Pancreas (tissue), 10 donors: Measurements from ENCODE around the gene SLC41A3. TPM values are rescaled to one million over a fixed set of nuclear protein-coding genes. Genes with fewer than 3 reads are reported as not detected.
"Not testable (repeated sequence)": the region's sequence is repeated elsewhere in the genome, so short reads cannot be mapped to it uniquely, and the experiment has no call there.

Experiments used
- ATAC-seq, 4 donors: fragments of 200-7000 bp; cut with Tn5 transposase; one replicate each; pipeline versions ENCODE4 v1.8.0 to v1.9.1; 2020; ENCODE audit warnings: mild to moderate bottlenecking in 4 of 4, moderate library complexity in 4 of 4
- DNase-seq, 6 donors: peaks; one replicate each; pipeline ENCODE4 v3.0.0-alpha.2; 2020
- FAIRE-seq: peaks from 2 replicates; lab custom pipeline; 2012; peaks lifted over from hg19 to GRCh38; lab: Jason Lieb, UNC
- H3K27ac ChIP-seq, 4 donors: fragments of 200-600 bp; sonication (generic); 1 replicate in 3 of 4; 2 replicates in 1 of 4; pipeline versions ENCODE4 v1.5.0 to v1.8.0; 2020
- H3K27me3 ChIP-seq, 4 donors: fragments of 200-600 bp; one replicate each; pipeline ENCODE4 v1.8.0; 2021
- H3K36me3 ChIP-seq, 3 donors: fragments of 200-600 bp; sonication (generic) in 1 of 3; one replicate each; pipeline versions ENCODE4 v1.5.0 to v1.8.0; 2020 to 2021
- H3K4me1 ChIP-seq, 3 donors: fragments of 200-600 bp; one replicate each; pipeline ENCODE4 v1.8.0; 2021
- H3K4me3 ChIP-seq, 4 donors: fragments of 200-600 bp; sonication (generic) in 2 of 4; one replicate each; pipeline versions ENCODE4 v1.5.0 to v1.8.0; 2020 to 2021
- H3K9me3 ChIP-seq, 4 donors: fragments of 200-600 bp; one replicate each; pipeline ENCODE4 v1.8.0; 2021
- WGBS, 2 donors: extraction: QIAGEN DNeasy Blood & Tissue Kit; methylation state at CpG; one replicate each; pipeline ENCODE4 v1.1.7; 2013; 5-methylcytosine and 5-hydroxymethylcytosine counted together
- intact Hi-C, 3 donors: fragments of 100-400 bp; cut with DNase I; formaldehyde crosslinking; loops; one replicate each; pipeline versions ENCODE4 v1.11.1 to v1.14.2; 2022
- polyA plus RNA-seq, 2 donors: library from polyadenylated mRNA; stranded (reverse); fragments of 200-250 nt; gene quantifications; one replicate each; pipeline ENCODE4 v1.2.3, GENCODE V29; 2013
- total RNA-seq, 6 donors: library from RNA; stranded (reverse); fragmentation: NEBNext Ultra II Directional in 4 of 6; extraction: Animal tissue kit (Norgen Biotek cat#: 25700) in 4 of 6; gene quantifications; one replicate each; pipeline versions ENCODE4 v1.2.1 to v1.2.4, GENCODE V29; 2021 to 2023
- TF ChIP-seq, protein P1 (sequence below), 4 donors: fragments of 200-600 bp; sonication (generic) in 3 of 4; IDR thresholded peaks; one replicate each; pipeline versions ENCODE4 v1.5.0 to v1.8.0; 2021; ENCODE audit warnings: antibody characterized with exemption in 4 of 4
- donor health status: healthy with polysubstance abuse.
- donor health status: DM: no; HTN: no; CAD: no; lungs with moderate emphysema.
- donor health status: DM: no; HTN: no; CAD: no.
- donor health status: control.
- donor health status: control.
- donor health status: Bipolar disorder and iron deficiency.
- donor health status: DM: yes; HTN: yes; CAD: no.
- donor health status: DM: no; HTN: no; CAD: no.
- donor health status: DM: no; HTN: no; CAD: no.
- donor health status: DM: yes; HTN: yes; CAD: no.

Gene SLC41A3
- total and polyA plus RNA-seq, 8 donors = 19.4 to 38.1 (median 31.1) TPM

DNA sequence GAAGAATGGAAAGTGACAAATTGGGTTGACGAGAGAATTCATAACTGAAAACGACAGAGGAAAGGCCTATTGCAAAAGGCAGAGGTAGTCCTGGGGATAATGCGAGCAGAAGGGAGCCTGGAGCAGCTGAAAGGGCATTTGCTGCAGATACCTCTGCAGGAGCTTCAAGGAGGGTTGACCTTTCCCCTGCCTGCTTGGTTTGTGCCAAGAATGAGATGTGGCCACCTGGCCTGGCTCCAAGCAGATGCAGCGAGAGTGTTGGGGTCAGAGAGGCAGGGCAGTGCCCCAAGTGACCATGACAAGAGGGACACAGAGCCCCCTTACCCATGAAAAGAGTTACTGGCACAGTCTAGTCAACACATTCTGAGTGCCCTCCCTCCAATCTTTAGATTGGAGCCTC is 43.5 kb downstream of the SLC41A3 start:
- Histone ChIP-seq H3K36me3 (no peaks in the 10 kb centered on the region), H3K9me3 (no peaks in the 10 kb centered on the region), H3K27me3 (no peaks in the 10 kb centered on the region), H3K27ac (no peak overlapping the region), H3K4me3 (no peak overlapping the region), H3K4me1 (no peaks in the 10 kb centered on the region)
- WGBS, 2 donors = 59 to 80% methylated on average over 4 of the region's 4 CpGs
- TF ChIP-seq, protein P1, sequence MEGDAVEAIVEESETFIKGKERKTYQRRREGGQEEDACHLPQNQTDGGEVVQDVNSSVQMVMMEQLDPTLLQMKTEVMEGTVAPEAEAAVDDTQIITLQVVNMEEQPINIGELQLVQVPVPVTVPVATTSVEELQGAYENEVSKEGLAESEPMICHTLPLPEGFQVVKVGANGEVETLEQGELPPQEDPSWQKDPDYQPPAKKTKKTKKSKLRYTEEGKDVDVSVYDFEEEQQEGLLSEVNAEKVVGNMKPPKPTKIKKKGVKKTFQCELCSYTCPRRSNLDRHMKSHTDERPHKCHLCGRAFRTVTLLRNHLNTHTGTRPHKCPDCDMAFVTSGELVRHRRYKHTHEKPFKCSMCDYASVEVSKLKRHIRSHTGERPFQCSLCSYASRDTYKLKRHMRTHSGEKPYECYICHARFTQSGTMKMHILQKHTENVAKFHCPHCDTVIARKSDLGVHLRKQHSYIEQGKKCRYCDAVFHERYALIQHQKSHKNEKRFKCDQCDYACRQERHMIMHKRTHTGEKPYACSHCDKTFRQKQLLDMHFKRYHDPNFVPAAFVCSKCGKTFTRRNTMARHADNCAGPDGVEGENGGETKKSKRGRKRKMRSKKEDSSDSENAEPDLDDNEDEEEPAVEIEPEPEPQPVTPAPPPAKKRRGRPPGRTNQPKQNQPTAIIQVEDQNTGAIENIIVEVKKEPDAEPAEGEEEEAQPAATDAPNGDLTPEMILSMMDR (IDR thresholded peaks at IDR 0.05) = no peak
- intact Hi-C loops = no loop called here
- FAIRE-seq (no peak), DNase-seq (peak in 1 of 6 donors; percentile 4), ATAC-seq (no peak)

- TF ChIP-seq, protein P1 (IDR thresholded peaks at IDR 0.05) = no peak
- ATAC-seq (no peak), DNase-seq (no peak), FAIRE-seq (no peak)
- no peaks in the 10 kb centered on the region for H3K4me1 ChIP-seq
- H3K4me3 ChIP-seq = no peak overlapping the region
- no peak overlapping the region for H3K27ac ChIP-seq
- no peaks in the 10 kb centered on the region for H3K9me3 ChIP-seq
- WGBS, 2 donors = 46 to 85% methylated on average over 2 of the region's 2 CpGs
- no peaks in the 10 kb centered on the region for H3K36me3 ChIP-seq
- H3K27me3 ChIP-seq = no peaks in the 10 kb centered on the region
- intact Hi-C loops = no loop called here
Measured at GRCh38 chr3:126039870-126040269, 44.1 kb downstream of the SLC41A3 start.

DNA sequence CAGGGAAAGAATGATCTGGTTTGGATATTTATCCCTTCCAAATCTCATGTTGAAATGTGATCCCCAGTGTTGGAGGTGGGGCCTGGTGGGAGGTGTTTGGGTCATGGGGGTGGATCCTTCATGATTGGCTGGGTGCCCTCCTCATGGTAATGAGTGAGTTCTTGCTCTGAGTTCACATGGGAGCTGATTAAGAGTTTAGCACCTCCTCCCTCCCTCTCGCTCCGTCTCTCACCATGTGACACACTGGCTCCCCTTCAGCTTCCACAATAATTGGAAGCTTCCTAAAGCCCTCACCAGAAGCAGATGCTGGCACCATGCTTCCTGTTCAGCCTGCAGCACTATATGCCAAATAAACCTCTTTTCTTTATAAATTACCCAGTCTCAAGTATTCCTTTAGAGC is 45.1 kb downstream of the SLC41A3 start:
- intact Hi-C loops, ATAC-seq, FAIRE-seq, H3K27me3 ChIP-seq, H3K27ac ChIP-seq, H3K36me3 ChIP-seq, H3K4me3 ChIP-seq, H3K4me1 ChIP-seq, H3K9me3 ChIP-seq: not testable (repeated sequence)
- peak in 1 of 6 donors; percentile 6 for DNase-seq
- WGBS, 2 donors = 91 to 93% methylated on average over 2 of the region's 2 CpGs

GRCh38 chr3:126036056-126036549 is 47.8 kb downstream of the SLC41A3 start:
- FAIRE-seq (no peak), DNase-seq (peak in 1 of 6 donors; percentile 8), ATAC-seq (no peak)
- Histone ChIP-seq H3K27ac (no peak overlapping the region), H3K27me3 (no peaks in the 10 kb centered on the region), H3K4me1 (no peaks in the 10 kb centered on the region), H3K4me3 (no peak overlapping the region), H3K36me3 (no peaks in the 10 kb centered on the region), H3K9me3 (no peaks in the 10 kb centered on the region)
- intact Hi-C loops = no loop called here
- TF ChIP-seq, protein P1 (IDR thresholded peaks at IDR 0.05) = no peak
- WGBS, 2 donors = 95 to 98% methylated on average over 10 of the region's 10 CpGs

GRCh38 chr3:126035362-126036050 is 48.4 kb downstream of the SLC41A3 start:
- DNase-seq = no peak

More at GRCh38 chr3:126035362-126036050, 48.4 kb downstream of the SLC41A3 start:
- FAIRE-seq = no peak
- H3K36me3 ChIP-seq = no peaks in the 10 kb centered on the region
- TF ChIP-seq, protein P1 (IDR thresholded peaks at IDR 0.05) = no peak
- no peak overlapping the region for H3K4me3 ChIP-seq
- no peaks in the 10 kb centered on the region for H3K27me3 ChIP-seq
- H3K9me3 ChIP-seq = no peaks in the 10 kb centered on the region
- no peaks in the 10 kb centered on the region for H3K4me1 ChIP-seq
- ATAC-seq = no peak
- H3K27ac ChIP-seq = no peak overlapping the region
- intact Hi-C loops = no loop called here
- WGBS, 2 donors = 93 to 95% methylated on average over 12 of the region's 12 CpGs
